ENCODE results near the gene KLF13.

Gene KLF13

DNA sequence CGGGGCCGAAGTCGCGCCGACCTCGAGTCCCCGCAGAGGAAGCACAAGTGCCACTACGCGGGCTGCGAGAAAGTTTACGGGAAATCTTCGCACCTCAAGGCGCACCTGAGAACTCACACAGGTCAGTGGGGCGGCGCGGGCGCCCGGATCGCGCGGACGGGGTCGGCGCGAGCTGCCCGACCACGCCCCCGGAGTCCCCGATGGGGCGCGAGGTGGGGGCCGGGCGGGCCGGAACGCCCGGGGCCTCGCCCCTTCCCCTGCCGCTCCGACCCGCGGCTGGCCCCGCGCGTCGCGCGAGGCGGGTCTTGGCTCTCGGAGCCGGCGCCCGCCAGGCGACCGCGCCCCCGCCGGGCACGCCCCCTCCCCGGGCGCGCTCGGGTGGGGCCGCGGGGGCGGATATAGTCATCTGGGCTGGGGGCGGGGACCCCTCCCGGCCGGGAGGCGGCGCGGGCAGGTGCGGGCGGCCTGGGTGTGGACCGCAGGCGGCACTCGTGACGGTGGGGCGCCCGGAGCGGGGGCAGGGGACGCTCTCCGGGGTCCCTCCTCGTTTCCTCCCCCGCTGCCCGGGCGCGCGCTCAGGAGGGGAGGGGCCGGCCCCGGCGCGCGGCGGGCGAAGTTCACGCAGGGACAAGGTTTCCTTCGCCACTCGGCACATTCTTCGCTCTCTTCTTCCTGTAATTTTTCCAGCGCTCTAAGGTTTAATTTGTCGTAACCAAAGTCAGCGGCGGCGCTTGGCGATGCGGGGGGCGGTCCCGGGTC, 1.2 kb downstream of the KLF13 start:
- peak overlapping the region; percentile 81 for H3K27ac Mint-ChIP-seq
- H3K4me3 Mint-ChIP-seq: peak overlapping the region; percentile 82
- no peaks in the 10 kb centered on the region for H3K27me3 Mint-ChIP-seq
- intact Hi-C loops (cut with micrococcal nuclease): loop anchor here (1.0 to 2.0 kb wide), 2 partner anchors 64 to 107 kb away; no protein-coding TSS in a partner anchor
- H3K4me1 Mint-ChIP-seq (ENCODE audit: low read depth): peaks cover 71% of the 10 kb centered on the region
- H3K36me3 Mint-ChIP-seq (ENCODE audit: low read depth): peaks cover 66% of the 10 kb centered on the region
- H3K9me3 Mint-ChIP-seq: no peaks in the 10 kb centered on the region

DNA sequence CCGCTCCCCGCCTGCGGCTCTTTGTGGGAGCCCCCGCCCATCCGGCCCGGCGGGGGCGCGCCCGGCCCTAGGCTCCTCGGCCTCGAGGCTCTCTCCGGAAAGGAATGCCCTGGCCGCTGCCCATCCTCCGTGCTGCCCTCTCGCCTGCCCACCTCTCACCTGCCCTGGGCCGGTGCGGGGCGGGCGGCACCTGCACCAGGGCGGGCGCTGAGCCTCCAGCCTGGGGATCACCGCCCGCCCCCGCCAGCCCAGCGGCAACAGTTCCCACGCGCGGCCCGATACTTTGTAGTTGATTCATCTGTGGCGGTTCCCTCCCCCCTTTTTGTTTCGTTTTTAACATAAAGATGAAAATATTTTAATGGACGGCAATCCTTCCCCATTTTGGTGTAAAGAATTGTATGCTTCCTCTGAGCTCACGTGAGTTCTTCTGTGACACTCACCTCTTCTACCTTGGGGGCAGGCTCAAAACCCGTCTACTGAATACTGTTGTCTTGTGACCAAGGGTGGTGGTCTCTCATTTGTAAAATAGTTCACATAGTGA, 1.9 kb downstream of the KLF13 start:
- peaks cover 70% of the 10 kb centered on the region for H3K4me1 Mint-ChIP-seq (ENCODE audit: low read depth)
- intact Hi-C loops (cut with micrococcal nuclease): loop anchor here (1.0 kb wide), 1 partner anchor 64 kb away; no protein-coding TSS in a partner anchor
- H3K36me3 Mint-ChIP-seq (ENCODE audit: low read depth): peaks cover 62% of the 10 kb centered on the region

DNA sequence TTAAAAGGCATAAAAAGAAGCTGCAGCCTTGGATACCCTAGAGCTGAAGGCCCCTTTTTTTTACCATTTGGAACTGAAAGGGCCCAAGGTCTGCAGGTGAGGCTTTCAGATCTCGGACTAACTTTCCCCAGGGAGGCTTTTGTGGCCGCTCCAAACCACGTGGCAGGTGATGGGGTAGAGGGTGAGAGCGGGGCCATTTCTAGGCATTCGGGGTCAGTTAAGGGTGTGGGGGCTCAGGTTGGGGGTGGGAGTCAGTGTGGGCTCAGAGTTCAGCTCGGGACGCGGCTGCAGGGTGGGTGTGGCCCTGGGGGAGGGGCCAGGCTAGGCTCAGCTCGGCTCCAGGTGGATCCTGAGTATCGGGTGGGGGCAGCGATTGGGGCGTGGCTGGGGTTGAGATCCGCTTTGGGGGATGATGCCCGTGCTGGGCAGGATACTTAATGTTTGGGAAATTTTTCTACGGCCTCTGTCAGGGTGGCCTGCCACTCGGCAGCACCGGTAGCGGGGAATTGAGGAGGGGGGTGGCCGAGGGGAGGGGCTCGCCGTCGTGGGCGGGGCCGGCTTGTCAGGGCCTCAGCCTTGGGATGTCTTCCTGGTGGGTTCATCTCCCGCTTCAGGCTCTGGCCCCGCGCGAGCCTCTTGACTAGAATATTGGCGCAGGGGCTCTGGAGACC, 2.5 kb downstream of the KLF13 start:
- Mint-ChIP-seq H3K4me1 (ENCODE audit: low read depth) (peaks cover 70% of the 10 kb centered on the region), H3K4me3 (peak overlapping the region; percentile 82), H3K27me3 (no peaks in the 10 kb centered on the region), H3K36me3 (ENCODE audit: low read depth) (peaks cover 60% of the 10 kb centered on the region), H3K9me3 (no peaks in the 10 kb centered on the region), H3K27ac (peak overlapping the region; percentile 81)
- intact Hi-C loops (cut with micrococcal nuclease): loop anchor here (1.0 kb wide), 1 partner anchor 65 kb away; no protein-coding TSS in a partner anchor

More for the DNA sequence above, 1.9 kb downstream of the KLF13 start:
- H3K9me3 Mint-ChIP-seq: no peaks in the 10 kb centered on the region
- peak overlapping the region; percentile 82 for H3K4me3 Mint-ChIP-seq
- peak overlapping the region; percentile 81 for H3K27ac Mint-ChIP-seq
- no peaks in the 10 kb centered on the region for H3K27me3 Mint-ChIP-seq

DNA sequence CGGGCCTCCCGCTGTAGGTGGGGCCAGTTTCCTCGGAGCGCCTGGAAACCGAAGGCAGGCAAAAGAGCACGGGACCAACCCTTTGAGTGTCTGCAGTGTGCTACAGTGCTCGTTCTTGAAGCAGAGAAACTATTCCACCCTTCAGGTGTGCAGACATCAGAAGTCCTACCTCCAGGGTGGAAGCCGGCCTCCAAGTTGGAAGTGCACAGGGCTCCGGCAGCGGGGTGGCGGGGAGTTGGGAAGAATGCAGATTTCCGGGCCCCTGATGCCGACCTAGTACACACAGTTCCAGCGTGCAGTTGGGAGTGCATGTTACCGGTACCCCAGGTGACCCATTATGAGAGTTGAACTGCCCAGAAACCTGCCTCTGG, 3.0 kb downstream of the KLF13 start:
- H3K4me1 Mint-ChIP-seq (ENCODE audit: low read depth): peaks cover 70% of the 10 kb centered on the region
- H3K27me3 Mint-ChIP-seq: no peaks in the 10 kb centered on the region
- intact Hi-C loops (cut with micrococcal nuclease): no loop called here
- peaks cover 64% of the 10 kb centered on the region for H3K36me3 Mint-ChIP-seq (ENCODE audit: low read depth)
- peak overlapping the region; percentile 81 for H3K27ac Mint-ChIP-seq
- H3K9me3 Mint-ChIP-seq: no peaks in the 10 kb centered on the region
- peak overlapping the region; percentile 82 for H3K4me3 Mint-ChIP-seq

DNA sequence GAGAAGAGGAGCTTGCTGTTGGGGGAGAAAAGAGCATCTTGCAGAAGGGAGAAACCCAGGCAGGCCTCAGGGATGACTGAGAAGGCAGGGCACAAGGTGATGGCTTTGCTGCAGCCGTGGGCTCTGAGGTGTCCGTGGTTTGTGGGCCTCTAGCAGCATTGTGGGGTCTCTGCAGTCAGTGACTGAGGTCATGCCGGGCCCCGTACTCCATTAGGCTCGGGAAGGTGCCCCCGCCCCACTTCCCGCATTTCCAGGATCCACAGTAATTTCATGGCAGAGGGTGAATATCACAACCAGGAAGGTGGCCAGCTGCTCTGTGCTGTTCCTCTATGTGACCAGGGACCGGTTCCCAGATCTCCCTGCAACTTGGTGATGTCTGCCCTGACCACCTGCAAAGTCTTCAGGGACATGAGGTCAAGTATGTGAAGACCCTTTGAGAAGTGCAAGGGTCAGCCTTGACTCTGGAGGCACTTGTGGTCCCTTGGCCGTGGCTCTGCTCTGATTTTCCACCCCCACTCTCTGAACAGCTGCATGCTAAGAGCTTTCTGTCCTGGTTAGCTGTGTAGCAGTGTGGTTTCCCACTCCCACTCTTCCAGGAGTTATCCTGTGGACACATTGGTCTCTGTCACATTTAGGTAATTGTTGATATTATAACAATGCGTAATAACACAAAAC, 3.6 kb downstream of the KLF13 start:
- H3K36me3 Mint-ChIP-seq (ENCODE audit: low read depth): peaks cover 64% of the 10 kb centered on the region
- H3K27me3 Mint-ChIP-seq: no peaks in the 10 kb centered on the region
- peak overlapping the region; percentile 20 for H3K27ac Mint-ChIP-seq
- H3K9me3 Mint-ChIP-seq: no peaks in the 10 kb centered on the region
- peaks cover 70% of the 10 kb centered on the region for H3K4me1 Mint-ChIP-seq (ENCODE audit: low read depth)
- H3K4me3 Mint-ChIP-seq: peak overlapping the region; percentile 82
- intact Hi-C loops (cut with micrococcal nuclease): no loop called here

DNA sequence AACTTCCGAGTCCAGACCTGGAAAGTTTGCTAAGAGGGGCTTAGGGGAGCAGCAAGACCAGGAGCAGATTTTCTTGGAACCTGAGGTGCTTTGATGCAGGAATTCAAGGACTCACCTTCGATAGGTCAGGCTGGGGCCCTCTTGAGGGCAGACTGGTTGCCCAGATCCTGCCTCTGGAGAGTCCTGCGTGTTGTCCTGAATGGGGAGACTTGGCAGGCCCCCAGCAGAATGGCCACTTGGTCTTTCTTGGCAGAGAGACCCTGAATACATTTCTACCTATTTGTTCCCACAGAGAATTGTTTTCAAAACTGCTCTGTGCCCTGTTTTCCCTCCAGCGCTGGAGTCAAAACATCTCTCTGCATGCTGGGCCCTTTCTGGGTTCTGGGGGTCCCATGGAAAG, 4.2 kb downstream of the KLF13 start:
- H3K27ac Mint-ChIP-seq: peak overlapping the region; percentile 33
- peaks cover 65% of the 10 kb centered on the region for H3K36me3 Mint-ChIP-seq (ENCODE audit: low read depth)
- no peaks in the 10 kb centered on the region for H3K9me3 Mint-ChIP-seq
- peak overlapping the region; percentile 48 for H3K4me3 Mint-ChIP-seq
- H3K4me1 Mint-ChIP-seq (ENCODE audit: low read depth): peaks cover 73% of the 10 kb centered on the region
- intact Hi-C loops (cut with micrococcal nuclease): no loop called here
- H3K27me3 Mint-ChIP-seq: no peaks in the 10 kb centered on the region

DNA sequence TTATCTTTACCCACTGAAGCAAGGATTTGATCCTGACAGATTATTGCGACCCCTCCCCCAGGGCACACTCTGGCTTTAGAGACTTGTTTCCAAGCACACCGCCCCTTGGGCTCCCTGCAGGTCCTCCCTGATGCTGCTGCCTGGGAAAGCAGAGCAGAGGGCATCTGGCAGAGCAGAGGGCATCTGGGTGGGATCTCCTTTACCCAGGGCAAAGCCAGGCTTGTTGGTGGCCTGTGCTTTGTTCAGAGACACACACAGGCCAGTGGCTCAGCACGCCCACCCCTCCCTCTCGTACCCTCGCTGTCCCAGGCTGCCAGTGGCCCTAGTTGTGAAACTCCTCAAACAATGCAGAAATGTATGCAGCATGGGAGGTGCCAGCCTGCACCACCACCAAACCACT, 4.8 kb downstream of the KLF13 start:
- Mint-ChIP-seq H3K36me3 (ENCODE audit: low read depth) (peaks cover 71% of the 10 kb centered on the region), H3K4me1 (ENCODE audit: low read depth) (peaks cover 78% of the 10 kb centered on the region), H3K27ac (peak overlapping the region; percentile 33), H3K4me3 (peak overlapping the region; percentile 20), H3K9me3 (no peaks in the 10 kb centered on the region), H3K27me3 (no peaks in the 10 kb centered on the region)
- intact Hi-C loops (cut with micrococcal nuclease): no loop called here

DNA sequence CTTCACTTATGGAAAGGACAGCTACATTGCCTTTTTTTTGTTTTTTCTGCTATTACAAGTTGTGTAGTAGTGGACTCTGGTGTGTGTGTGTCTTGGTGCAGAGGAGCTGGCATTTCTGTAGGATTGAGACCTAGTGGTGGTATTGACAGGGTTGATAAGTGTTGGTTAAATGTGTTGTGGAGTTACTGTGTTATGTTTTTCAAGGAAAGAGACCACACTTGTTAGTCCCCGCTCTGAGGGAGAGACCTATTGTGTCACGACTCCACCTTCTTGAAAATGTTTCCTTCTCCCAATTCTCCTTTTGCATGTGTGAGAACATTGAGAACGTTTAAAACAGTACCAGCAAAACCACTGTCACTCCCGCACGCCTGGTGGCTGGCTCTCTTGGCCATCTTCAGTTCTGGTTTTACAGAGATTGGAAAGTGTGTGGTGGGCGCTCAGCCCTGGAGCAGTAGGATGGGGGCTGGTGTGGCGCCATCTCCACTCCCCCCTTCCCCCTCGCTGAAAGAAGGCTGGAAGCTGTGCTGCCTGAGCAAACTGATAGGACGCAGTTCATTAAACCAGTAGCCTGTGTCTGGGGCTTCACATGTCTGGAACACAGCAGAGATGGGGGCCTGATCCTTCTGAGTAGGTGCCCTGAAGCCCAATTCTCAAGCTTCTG, 5.5 kb downstream of the KLF13 start:
- Mint-ChIP-seq H3K27ac (peak overlapping the region; percentile 33), H3K9me3 (no peaks in the 10 kb centered on the region), H3K4me3 (peak overlapping the region; percentile 13), H3K36me3 (ENCODE audit: low read depth) (peaks cover 77% of the 10 kb centered on the region), H3K27me3 (no peaks in the 10 kb centered on the region), H3K4me1 (ENCODE audit: low read depth) (peaks cover 86% of the 10 kb centered on the region)
- intact Hi-C loops (cut with micrococcal nuclease): no loop called here

DNA sequence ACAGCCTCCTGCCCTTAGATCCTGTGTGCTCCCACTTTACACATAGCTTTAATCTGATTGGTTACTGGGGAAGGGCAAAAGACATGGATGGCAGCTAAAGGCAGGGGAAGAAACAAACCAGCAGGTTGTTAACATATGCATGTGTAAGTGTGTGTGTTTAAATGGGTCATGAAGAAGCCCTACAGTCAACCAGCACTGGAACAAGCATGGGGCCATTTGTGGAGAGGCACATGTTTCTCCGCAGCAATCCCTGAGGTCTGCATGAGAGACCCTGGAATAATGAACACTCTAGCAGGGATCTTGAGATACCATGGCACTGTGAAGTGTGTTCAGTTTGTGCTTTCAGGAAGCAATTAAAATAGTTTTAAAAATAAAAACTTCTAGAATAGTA, 6.0 kb downstream of the KLF13 start:
- Mint-ChIP-seq H3K4me3 (peak overlapping the region; percentile 13), H3K9me3 (no peaks in the 10 kb centered on the region), H3K27ac (peak overlapping the region; percentile 33), H3K36me3 (ENCODE audit: low read depth) (peaks cover 78% of the 10 kb centered on the region), H3K4me1 (ENCODE audit: low read depth) (peaks cover 91% of the 10 kb centered on the region), H3K27me3 (no peaks in the 10 kb centered on the region)
- intact Hi-C loops (cut with micrococcal nuclease): no loop called here

DNA sequence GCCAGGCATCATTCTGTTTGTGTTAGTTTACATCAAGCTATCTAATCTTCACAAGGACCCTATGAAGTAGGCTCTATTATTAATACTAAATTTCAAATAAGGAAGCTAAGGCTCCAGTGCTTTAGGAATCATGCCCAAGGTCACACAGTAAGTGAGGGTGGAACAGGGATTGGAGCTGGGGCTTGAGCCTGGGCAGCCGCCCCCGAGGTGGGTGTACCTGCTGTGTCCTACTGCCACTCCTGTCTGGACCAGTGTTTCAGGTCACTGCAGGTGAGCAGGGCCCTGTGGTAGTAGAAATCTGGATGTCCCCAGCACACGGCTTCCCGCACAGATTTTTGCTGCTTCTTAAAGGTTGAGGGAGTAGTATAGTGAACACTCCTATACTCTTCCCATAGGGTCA, 6.5 kb downstream of the KLF13 start:
- Mint-ChIP-seq H3K4me3 (no peak overlapping the region), H3K27ac (no peak overlapping the region), H3K9me3 (no peaks in the 10 kb centered on the region), H3K27me3 (no peaks in the 10 kb centered on the region), H3K4me1 (ENCODE audit: low read depth) (peaks cover 96% of the 10 kb centered on the region), H3K36me3 (ENCODE audit: low read depth) (peaks cover 74% of the 10 kb centered on the region)
- intact Hi-C loops (cut with micrococcal nuclease): no loop called here

DNA sequence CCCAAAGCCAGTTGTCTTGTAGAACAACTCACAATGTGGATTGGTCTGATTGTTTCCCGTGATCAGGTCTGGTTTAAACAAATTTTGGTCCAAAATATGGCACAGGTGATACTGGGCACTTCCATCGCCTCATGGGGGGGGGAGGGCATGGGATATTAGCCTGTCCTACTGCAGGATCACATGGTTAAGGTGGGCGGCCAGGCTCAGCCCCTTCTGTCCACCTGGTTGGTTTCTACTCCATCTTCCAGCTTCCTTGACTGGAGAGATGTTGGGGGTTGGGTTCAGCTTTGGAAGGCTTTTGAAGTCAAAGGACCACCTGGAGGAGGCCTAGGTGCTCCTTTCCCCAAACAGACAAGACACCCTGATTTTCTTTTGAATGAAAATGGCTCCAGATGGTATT, 7.2 kb downstream of the KLF13 start:
- no peaks in the 10 kb centered on the region for H3K27me3 Mint-ChIP-seq
- intact Hi-C loops (cut with micrococcal nuclease): no loop called here
- H3K4me3 Mint-ChIP-seq: no peak overlapping the region
- H3K36me3 Mint-ChIP-seq (ENCODE audit: low read depth): peaks cover 67% of the 10 kb centered on the region
- H3K4me1 Mint-ChIP-seq (ENCODE audit: low read depth): peaks cover 99% of the 10 kb centered on the region
- no peaks in the 10 kb centered on the region for H3K9me3 Mint-ChIP-seq
- no peak overlapping the region for H3K27ac Mint-ChIP-seq

DNA sequence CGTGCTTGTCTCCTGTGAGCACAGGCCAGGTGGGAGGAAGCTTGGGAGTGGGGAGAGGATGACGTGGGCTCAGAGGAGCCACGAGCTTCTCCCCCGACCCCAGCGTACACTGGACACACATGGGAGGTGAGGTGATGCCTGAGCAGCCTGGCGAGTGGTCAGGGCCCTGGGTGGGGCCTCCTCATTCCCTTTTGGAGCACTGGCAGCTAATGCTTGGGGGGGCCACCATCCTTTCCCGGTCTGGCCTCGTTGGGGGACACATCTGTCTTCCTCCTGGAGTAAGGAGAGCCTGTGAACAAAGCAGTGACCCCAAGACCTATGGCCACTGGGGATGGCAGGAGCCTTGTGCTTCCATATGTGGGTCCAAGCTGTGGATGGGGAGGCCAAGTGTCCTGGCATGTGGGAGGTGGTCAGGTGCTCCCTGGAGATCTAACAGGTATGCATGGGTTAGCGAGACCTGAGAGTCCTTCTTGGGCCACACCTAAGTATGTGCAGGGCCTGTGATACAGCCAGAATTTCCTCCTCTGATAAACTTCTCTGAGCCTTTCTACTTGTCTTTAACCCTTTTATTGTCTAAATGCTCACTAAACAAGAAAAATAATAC, 9.5 kb downstream of the KLF13 start:
- Mint-ChIP-seq H3K9me3 (no peaks in the 10 kb centered on the region), H3K4me3 (no peak overlapping the region), H3K27me3 (no peaks in the 10 kb centered on the region), H3K4me1 (ENCODE audit: low read depth) (peaks cover 99% of the 10 kb centered on the region), H3K27ac (no peak overlapping the region), H3K36me3 (ENCODE audit: low read depth) (peaks cover 65% of the 10 kb centered on the region)
- intact Hi-C loops (cut with micrococcal nuclease): no loop called here

DNA sequence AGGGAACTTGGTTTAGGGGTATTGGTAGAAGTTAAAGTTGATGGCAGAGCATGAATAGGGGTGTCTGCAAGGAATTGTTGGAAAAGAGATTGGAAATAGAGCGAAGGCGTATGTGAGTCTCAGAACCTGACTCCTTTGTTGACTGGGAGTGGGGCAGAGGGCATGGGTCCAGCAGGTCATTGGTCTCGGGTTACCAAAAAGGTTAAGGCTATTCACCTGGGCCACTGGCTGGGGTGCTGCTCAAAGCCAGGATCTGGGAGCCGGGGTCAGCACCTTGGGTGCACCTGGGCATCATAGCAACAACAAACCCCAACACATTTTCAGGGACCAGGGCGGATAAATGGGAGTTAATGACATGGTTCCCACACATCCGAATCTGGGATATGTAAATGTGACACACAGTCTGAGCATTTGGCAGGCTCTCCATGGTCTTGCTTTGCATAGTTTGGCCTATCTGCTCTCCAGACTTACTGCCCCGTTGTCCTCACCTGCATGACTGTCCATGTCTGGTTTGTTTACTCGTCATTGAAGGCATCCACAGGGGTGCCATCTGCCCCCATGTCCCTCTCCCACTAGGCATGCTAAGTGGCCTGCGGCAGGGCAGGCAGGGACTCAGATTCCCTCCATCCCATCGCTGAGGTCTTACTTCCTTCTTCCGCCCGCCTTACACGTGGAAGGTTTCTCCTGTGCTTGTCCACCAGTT, 10.1 kb downstream of the KLF13 start:
- Mint-ChIP-seq H3K4me3 (no peak overlapping the region), H3K27me3 (no peaks in the 10 kb centered on the region), H3K9me3 (no peaks in the 10 kb centered on the region), H3K4me1 (ENCODE audit: low read depth) (peaks cover 97% of the 10 kb centered on the region), H3K36me3 (ENCODE audit: low read depth) (peaks cover 61% of the 10 kb centered on the region), H3K27ac (no peak overlapping the region)
- intact Hi-C loops (cut with micrococcal nuclease): no loop called here
